ENCODE data around the gene RAB40C. TPM values are rescaled to one million over a fixed set of nuclear protein-coding genes. Genes with fewer than 3 reads are reported as not detected.

RAB40C gene
- total and polyA plus RNA-seq, 4 donors = 25.1 to 58.9 (median 43.9) TPM

DNA sequence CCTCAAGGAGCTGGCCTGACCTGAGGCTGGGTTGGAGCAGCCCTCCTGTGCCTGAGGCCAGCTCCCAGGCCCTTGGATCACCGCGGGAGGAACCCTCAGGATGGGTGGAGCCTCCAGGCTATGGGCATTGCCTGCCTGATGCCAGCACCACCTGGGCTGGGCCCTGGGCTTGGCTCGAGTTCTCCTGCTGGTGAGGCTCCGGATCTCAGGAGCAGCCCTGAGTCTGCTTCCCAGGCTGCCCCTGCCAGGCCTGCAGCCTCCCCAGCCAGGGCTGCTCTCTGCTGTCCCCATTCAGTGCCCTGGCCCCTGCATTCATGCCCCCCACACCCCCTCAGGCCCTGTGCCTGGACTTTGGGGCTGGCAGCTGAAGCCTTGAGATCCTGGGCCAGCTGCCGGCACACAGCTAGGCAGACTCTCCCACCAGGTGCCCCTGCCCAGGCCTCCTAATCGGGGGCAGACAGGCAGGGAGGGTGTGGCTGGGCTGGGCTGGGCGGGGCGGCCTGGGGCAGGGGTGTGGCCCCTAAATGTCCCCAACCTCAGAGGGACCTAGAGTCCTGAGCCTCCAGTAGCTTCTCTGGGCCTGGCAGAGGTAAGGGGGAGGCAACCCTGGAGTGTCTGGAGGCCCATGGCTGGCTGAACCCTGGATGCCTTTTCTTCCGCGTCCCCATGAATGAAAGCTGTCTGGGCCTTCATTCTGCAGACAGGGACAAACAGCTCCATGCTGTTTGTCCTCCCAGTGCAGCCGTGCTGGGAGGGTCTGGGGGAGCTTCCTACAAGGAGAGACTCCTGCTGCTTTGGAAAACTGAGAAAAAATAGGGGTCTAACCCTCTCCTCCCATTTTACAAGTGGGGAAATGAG, 21.2 kb upstream of the RAB40C start:
- H3K27ac ChIP-seq (ENCODE audit: low read depth in 1 of 2, low read length in 1 of 2) = no peak overlapping the region
- WGBS, 2 donors = 78 to 87% methylated on average over 11 of the region's 11 CpGs
- peak overlapping the region in 1 of 2 donors; percentile 71 for H3K9ac ChIP-seq (ENCODE audit: insufficient read depth in 1 of 2, low read length in 2 of 2)
- H3K36me3 ChIP-seq (ENCODE audit: control insufficient read depth in 4 of 4, insufficient read depth in 4 of 4, low read length in 4 of 4) = peaks cover 0 to 2% (median 0%) of the 10 kb centered on the region in 4 donors
- TF ChIP-seq, protein P1, sequence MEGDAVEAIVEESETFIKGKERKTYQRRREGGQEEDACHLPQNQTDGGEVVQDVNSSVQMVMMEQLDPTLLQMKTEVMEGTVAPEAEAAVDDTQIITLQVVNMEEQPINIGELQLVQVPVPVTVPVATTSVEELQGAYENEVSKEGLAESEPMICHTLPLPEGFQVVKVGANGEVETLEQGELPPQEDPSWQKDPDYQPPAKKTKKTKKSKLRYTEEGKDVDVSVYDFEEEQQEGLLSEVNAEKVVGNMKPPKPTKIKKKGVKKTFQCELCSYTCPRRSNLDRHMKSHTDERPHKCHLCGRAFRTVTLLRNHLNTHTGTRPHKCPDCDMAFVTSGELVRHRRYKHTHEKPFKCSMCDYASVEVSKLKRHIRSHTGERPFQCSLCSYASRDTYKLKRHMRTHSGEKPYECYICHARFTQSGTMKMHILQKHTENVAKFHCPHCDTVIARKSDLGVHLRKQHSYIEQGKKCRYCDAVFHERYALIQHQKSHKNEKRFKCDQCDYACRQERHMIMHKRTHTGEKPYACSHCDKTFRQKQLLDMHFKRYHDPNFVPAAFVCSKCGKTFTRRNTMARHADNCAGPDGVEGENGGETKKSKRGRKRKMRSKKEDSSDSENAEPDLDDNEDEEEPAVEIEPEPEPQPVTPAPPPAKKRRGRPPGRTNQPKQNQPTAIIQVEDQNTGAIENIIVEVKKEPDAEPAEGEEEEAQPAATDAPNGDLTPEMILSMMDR (IDR thresholded peaks at IDR 0.05; ENCODE audit: control extremely low read depth, extremely low read depth) = no peak
- ATAC-seq (ENCODE audit: insufficient read depth, low FRiP score) (no peak), DNase-seq (no peak)
- H3K4me3 ChIP-seq = no peak overlapping the region
- H3K27me3 ChIP-seq (ENCODE audit: control insufficient read depth in 3 of 3, insufficient read depth in 3 of 3, low read length in 2 of 3) = no peaks in the 10 kb centered on the region
- H3K4me1 ChIP-seq (ENCODE audit: control insufficient read depth in 5 of 5, insufficient read depth in 5 of 5, low read length in 5 of 5) = peaks cover 0 to 35% (median 21%) of the 10 kb centered on the region in 5 donors
- H3K9me3 ChIP-seq (ENCODE audit: control insufficient read depth in 4 of 4, insufficient read depth in 3 of 4, low read length in 3 of 4) = no peaks in the 10 kb centered on the region

DNA sequence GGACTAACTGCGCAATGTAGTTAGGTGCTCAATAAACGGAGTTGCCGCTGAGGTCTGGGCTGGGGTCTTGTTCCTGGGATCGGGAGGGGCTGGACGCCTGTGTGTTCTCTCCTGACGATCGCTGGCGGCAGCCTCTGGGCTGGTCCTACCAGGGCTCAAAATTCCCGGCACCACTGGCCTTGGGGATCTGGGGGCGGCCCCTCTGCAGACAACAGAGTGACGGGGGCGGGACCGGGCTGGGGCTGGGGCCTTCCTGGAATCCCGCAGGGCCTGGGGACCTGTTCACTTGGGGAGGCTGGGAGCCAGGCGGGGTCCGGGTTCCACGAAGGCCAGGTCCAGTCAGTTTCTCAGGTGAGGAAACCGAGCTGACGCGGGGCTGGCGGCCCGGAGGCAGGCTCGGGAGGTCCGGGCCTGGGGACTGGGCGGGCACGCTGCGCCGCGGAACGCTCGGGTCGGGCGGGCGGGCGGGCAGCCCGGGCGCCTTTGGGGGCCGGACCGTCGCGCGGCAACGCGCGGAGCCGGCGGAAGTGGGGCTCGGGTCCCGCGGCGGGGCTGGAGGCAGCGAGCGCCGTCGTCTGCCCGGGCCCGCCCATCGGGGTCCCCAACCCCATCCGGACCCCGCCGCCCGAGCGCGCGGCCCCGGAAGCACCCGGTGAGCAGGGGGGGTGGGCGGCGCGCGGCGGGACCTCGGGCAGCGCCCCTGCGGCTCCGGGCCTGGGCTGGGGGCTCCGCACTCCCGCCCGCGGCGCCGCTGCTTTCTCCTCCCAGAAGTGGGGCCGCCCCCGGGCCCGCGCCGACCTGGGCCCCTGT, 20.2 kb upstream of the RAB40C start, which contains the start of gene PIGQ:
Gene PIGQ, plus strand, starts transcription at position 524 of the 810 bp plus-strand sequence. CDS start 4,107 bp downstream, outside the sequence.
- peaks cover 0 to 13% (median 3%) of the 10 kb centered on the region in 4 donors for H3K36me3 ChIP-seq (ENCODE audit: control insufficient read depth in 4 of 4, insufficient read depth in 4 of 4, low read length in 4 of 4)
- H3K27me3 ChIP-seq (ENCODE audit: control insufficient read depth in 3 of 3, insufficient read depth in 3 of 3, low read length in 2 of 3) = no peaks in the 10 kb centered on the region
- peak within 1 kb of the TSS; percentile 63 to 71 for H3K9ac ChIP-seq (ENCODE audit: insufficient read depth in 1 of 2, low read length in 2 of 2)
- peak within 1 kb of the TSS; percentile 84 for H3K4me3 ChIP-seq
- WGBS, 2 donors = 1 to 3% methylated on average over 39 to 87 of the region's 87 CpGs
- H3K4me1 ChIP-seq (ENCODE audit: control insufficient read depth in 5 of 5, insufficient read depth in 5 of 5, low read length in 5 of 5) = peaks cover 0 to 34% (median 21%) of the 10 kb centered on the region in 5 donors
- peak within 1 kb of the TSS; percentile 61 to 85 for H3K27ac ChIP-seq (ENCODE audit: low read depth in 1 of 2, low read length in 1 of 2)
- TF ChIP-seq, protein P1 (IDR thresholded peaks at IDR 0.05; ENCODE audit: control extremely low read depth, extremely low read depth) = no peak
- no peaks in the 10 kb centered on the region for H3K9me3 ChIP-seq (ENCODE audit: control insufficient read depth in 4 of 4, insufficient read depth in 3 of 4, low read length in 3 of 4)
- DNase-seq = peak; percentile 70 to 77 (median 72)
- ATAC-seq (ENCODE audit: insufficient read depth, low FRiP score) = peak; percentile 65

DNA sequence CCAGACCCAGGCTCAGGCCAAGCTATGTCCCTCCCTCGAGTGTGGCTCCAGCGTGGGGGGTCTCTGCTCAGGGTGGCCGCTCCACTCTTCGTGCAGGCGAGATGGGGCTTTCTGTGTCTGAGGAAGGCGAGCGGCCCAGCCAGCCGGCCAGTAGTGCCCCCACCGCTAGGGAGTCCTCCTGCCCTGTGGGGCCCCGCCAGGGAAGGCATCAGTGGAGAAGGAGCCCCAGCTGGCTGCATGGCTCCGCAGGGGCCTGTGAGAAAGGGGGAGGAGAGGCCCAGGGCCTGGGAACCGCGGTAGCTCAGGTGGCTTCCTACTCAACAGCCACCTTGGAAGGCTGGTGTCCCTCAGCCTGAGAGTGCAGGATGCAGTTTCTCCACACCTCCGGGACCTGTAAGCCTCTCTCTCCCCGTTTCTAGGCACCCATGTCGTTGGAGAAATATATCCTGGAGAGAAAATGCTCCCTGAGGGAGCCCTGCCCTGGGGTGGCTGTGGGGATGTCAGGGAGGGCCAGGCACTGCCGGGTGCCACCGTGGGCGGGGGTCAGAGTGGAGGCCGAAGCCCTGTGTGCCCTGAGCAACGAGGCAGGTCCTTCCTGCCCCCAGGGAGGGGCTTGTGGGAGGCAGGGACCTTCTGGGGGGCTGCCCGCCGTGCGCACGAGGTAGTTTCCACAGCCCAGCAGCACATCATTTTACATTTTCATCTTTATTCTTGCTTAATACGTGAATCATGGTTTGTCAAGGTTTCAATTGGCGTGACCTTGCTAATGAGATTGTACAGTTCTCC, 16.8 kb upstream of the RAB40C start:
- ATAC-seq (ENCODE audit: insufficient read depth, low FRiP score) (no peak), DNase-seq (no peak)
- Histone ChIP-seq H3K36me3 (ENCODE audit: control insufficient read depth in 4 of 4, insufficient read depth in 4 of 4, low read length in 4 of 4) (peaks cover 0 to 29% (median 3%) of the 10 kb centered on the region in 4 donors), H3K27ac (ENCODE audit: low read depth in 1 of 2, low read length in 1 of 2) (no peak overlapping the region), H3K4me3 (no peak overlapping the region), H3K9ac (ENCODE audit: insufficient read depth in 1 of 2, low read length in 2 of 2) (no peak overlapping the region), H3K9me3 (ENCODE audit: control insufficient read depth in 4 of 4, insufficient read depth in 3 of 4, low read length in 3 of 4) (no peaks in the 10 kb centered on the region), H3K27me3 (ENCODE audit: control insufficient read depth in 3 of 3, insufficient read depth in 3 of 3, low read length in 2 of 3) (no peaks in the 10 kb centered on the region), H3K4me1 (ENCODE audit: control insufficient read depth in 5 of 5, insufficient read depth in 5 of 5, low read length in 5 of 5) (peaks cover 0 to 16% (median 6%) of the 10 kb centered on the region in 5 donors)
- TF ChIP-seq, protein P1 (IDR thresholded peaks at IDR 0.05; ENCODE audit: control extremely low read depth, extremely low read depth) = no peak
- WGBS, 2 donors = 90 to 91% methylated on average over 27 of the region's 27 CpGs

All from lung (tissue), 12 donors.